ENCODE results near the gene PRND. TPM values are rescaled to one million over a fixed set of nuclear protein-coding genes. Genes with fewer than 3 reads are reported as not detected.

The PRND gene
- total and polyA plus RNA-seq, 2 of the 4 experiments (the other 2 are of a cell fraction) = not detected

DNA sequence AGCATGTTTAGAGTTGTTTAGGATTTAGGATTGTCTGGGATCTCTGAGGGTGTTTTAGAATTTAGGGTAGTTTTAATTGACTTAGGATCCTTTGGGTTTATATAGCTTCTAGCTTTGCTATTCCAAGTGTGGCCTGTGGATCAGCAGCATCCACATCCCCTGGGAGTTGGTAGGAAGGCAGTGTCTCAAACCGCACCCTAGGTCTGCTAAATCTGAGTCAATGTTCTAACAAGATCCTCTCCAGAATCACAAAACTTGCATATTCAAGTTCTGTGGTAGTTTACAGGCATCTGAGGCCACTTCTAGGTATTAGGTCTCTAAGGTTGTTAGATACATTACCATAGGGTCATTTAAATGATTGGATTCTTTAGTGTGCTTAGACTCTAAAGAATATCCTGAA, 48.3 kb downstream of the PRND start:
- no peak overlapping the region for H3K23ac ChIP-seq (ENCODE audit: low read depth, low read length)
- H3K18ac ChIP-seq (ENCODE audit: low read depth, low read length) = no peak overlapping the region
- no peak overlapping the region for H2AFZ ChIP-seq (replicated peaks; ENCODE audit: low read length, poor library complexity)
- H3K36me3 ChIP-seq (ENCODE audit: control insufficient read depth, insufficient read depth, low read length) = no peaks in the 10 kb centered on the region
- ChIA-PET CTCF (interaction anchor here (1.1 kb wide), 1 partner anchor 311 kb away, joined by 5 read pairs; no protein-coding TSS in a partner anchor), POLR2A (ENCODE audit: unreplicated experiment) (no interaction called here)
- peaks cover 10% of the 10 kb centered on the region for H3K9me3 ChIP-seq (ENCODE audit: control insufficient read depth, insufficient read depth, low read length)
- H4K8ac ChIP-seq (ENCODE audit: low read depth in 2 of 2, low read length in 2 of 2) = no peak overlapping the region
- no peak overlapping the region for H4K91ac ChIP-seq (ENCODE audit: insufficient read depth, low read depth, low read length)
- no peak overlapping the region for H2BK120ac ChIP-seq (ENCODE audit: low read depth, low read length)
- H3K14ac ChIP-seq (replicated peaks; ENCODE audit: low read depth, low read length) = no peak overlapping the region
- DNase-seq = no peak
- no peaks in the 10 kb centered on the region for H3K4me1 ChIP-seq (ENCODE audit: control insufficient read depth, insufficient read depth, low read length)
- no peak overlapping the region for H2BK15ac ChIP-seq (ENCODE audit: low read depth, low read length)
- no peak overlapping the region for H3K4me2 ChIP-seq (ENCODE audit: low read depth, low read length)
- in situ Hi-C loops (cut with MboI; ENCODE audit: low sequenced_read_pairs) (no loop called here), dilution Hi-C loops (cut with HindIII; ENCODE audit: low sequenced_read_pairs, unreplicated experiment) (no loop called here), intact Hi-C loops (cut with micrococcal nuclease) (no loop called here)
- H2AK5ac ChIP-seq (ENCODE audit: low read depth, low read length) = no peak overlapping the region
- H4K5ac ChIP-seq (ENCODE audit: low read depth, low read length) = no peak overlapping the region
- H3K56ac ChIP-seq (ENCODE audit: extremely low read depth, insufficient read depth, low read length) = no peak overlapping the region
- H3K27ac ChIP-seq (ENCODE audit: insufficient read depth, low read length) = no peak overlapping the region
- H3K4me3 ChIP-seq (ENCODE audit: insufficient read depth, low read depth, low read length) = no peak overlapping the region
- H3K4ac ChIP-seq (ENCODE audit: low read depth, low read length) = no peak overlapping the region
- H4K20me1 ChIP-seq (ENCODE audit: insufficient read depth, low read length) = no peaks in the 10 kb centered on the region
- no peak overlapping the region for H3K9ac ChIP-seq (ENCODE audit: low read depth, low read length)
- no CpG with 5 or more reads among the region's 1 CpG for WGBS, 2 experiments (ENCODE audit: extremely low coverage in 2 of 2, insufficient read length in 1 of 2)
- no peak overlapping the region for H2BK20ac ChIP-seq (ENCODE audit: low read depth, low read length)
- H3K79me1 ChIP-seq (ENCODE audit: low read depth in 1 of 2, low read length in 2 of 2) = no peaks in the 10 kb centered on the region
- no peaks in the 10 kb centered on the region; the same call in 1 of the 2 replicates for H3K27me3 ChIP-seq (ENCODE audit: control insufficient read depth, insufficient read depth, low read length)
- H3K9me1 ChIP-seq (ENCODE audit: insufficient read depth, low read length) = no peaks in the 10 kb centered on the region
- H2AK9ac ChIP-seq (replicated peaks; ENCODE audit: low read depth, low read length, poor library complexity) = no peak overlapping the region
- no TSS peak for BruUV-seq (replicated peaks)
- no peak overlapping the region for H2BK5ac ChIP-seq (ENCODE audit: low read depth, low read length, poor library complexity, severe bottlenecking)
- no peak for TF ChIP-seq MAFK (IDR thresholded peaks at IDR 0.05; ENCODE audit: low read depth, low read length)
- TF ChIP-seq, protein P1, sequence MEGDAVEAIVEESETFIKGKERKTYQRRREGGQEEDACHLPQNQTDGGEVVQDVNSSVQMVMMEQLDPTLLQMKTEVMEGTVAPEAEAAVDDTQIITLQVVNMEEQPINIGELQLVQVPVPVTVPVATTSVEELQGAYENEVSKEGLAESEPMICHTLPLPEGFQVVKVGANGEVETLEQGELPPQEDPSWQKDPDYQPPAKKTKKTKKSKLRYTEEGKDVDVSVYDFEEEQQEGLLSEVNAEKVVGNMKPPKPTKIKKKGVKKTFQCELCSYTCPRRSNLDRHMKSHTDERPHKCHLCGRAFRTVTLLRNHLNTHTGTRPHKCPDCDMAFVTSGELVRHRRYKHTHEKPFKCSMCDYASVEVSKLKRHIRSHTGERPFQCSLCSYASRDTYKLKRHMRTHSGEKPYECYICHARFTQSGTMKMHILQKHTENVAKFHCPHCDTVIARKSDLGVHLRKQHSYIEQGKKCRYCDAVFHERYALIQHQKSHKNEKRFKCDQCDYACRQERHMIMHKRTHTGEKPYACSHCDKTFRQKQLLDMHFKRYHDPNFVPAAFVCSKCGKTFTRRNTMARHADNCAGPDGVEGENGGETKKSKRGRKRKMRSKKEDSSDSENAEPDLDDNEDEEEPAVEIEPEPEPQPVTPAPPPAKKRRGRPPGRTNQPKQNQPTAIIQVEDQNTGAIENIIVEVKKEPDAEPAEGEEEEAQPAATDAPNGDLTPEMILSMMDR (conservative IDR thresholded peaks at IDR 0.05; ENCODE audit: low read depth, low read length) = no peak
- no peak for TF ChIP-seq CHD1 (IDR thresholded peaks at IDR 0.05; ENCODE audit: low read depth, low read length)
- no peak for TF ChIP-seq NFE2L2 (IDR thresholded peaks at IDR 0.05; ENCODE audit: low read depth, low read length)
- TF ChIP-seq RFX5 (IDR thresholded peaks at IDR 0.05; ENCODE audit: low read depth, low read length) = no peak
- TF ChIP-seq RCOR1 (IDR thresholded peaks at IDR 0.05; ENCODE audit: insufficient replicate concordance, low read length) = no peak
- no peak for TF ChIP-seq MXI1 (IDR thresholded peaks at IDR 0.05; ENCODE audit: borderline replicate concordance, low read depth, low read length)
- TF ChIP-seq RAD21 (IDR thresholded peaks at IDR 0.05; ENCODE audit: low read length) = no peak
- no peak for TF ChIP-seq MAZ (IDR thresholded peaks at IDR 0.05; ENCODE audit: borderline replicate concordance, low read depth, low read length)
- TF ChIP-seq BHLHE40 (IDR thresholded peaks at IDR 0.05; ENCODE audit: low read depth, low read length) = no peak
- TF ChIP-seq FOS (IDR thresholded peaks at IDR 0.05; ENCODE audit: low read depth, low read length) = no peak
- no peak for TF ChIP-seq SMC3 (IDR thresholded peaks at IDR 0.05; ENCODE audit: low read depth, low read length)
- TF ChIP-seq, protein P2, sequence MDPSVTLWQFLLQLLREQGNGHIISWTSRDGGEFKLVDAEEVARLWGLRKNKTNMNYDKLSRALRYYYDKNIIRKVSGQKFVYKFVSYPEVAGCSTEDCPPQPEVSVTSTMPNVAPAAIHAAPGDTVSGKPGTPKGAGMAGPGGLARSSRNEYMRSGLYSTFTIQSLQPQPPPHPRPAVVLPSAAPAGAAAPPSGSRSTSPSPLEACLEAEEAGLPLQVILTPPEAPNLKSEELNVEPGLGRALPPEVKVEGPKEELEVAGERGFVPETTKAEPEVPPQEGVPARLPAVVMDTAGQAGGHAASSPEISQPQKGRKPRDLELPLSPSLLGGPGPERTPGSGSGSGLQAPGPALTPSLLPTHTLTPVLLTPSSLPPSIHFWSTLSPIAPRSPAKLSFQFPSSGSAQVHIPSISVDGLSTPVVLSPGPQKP (IDR thresholded peaks at IDR 0.05; ENCODE audit: borderline replicate concordance, low read depth, low read length) = no peak
- TF ChIP-seq, protein P3, sequence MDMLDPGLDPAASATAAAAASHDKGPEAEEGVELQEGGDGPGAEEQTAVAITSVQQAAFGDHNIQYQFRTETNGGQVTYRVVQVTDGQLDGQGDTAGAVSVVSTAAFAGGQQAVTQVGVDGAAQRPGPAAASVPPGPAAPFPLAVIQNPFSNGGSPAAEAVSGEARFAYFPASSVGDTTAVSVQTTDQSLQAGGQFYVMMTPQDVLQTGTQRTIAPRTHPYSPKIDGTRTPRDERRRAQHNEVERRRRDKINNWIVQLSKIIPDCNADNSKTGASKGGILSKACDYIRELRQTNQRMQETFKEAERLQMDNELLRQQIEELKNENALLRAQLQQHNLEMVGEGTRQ (IDR thresholded peaks at IDR 0.05; ENCODE audit: low read depth, low read length) = no peak
- no peak for TF ChIP-seq POLR2A (IDR thresholded peaks at IDR 0.05; ENCODE audit: low read depth, low read length)
- TF ChIP-seq CEBPB (IDR thresholded peaks at IDR 0.05; ENCODE audit: low read depth, low read length) = no peak
- ATAC-seq (ENCODE audit: low read depth) = no peak

All from IMR-90 (cell line).